Neural cell (in vitro differentiated cells): ENCODE data around the gene PPP4R3B. TPM values are rescaled to one million over a fixed set of nuclear protein-coding genes. Genes with fewer than 3 reads are reported as not detected.
A peak's percentile ranks its signal among the peaks of the same experiment; 100 is the strongest.

Experiments
- H2AFZ ChIP-seq: fragments of 200-600, 300-800 bp; sonication (generic), shearing (Covaris generic); 2 replicates; pipeline ENCODE4 v1.6.0; 2014; ENCODE audit warnings: low read depth, mild to moderate bottlenecking, antibody characterized with exemption, low read length, moderate library complexity
- H3F3A ChIP-seq: fragments of 200-600 bp; shearing (Covaris generic); 2 replicates; pipeline ENCODE4 v1.6.1; 2016; ENCODE audit warnings: mild to moderate bottlenecking, moderate library complexity, mixed read lengths, antibody characterized with exemption, low read length; ENCODE audit not compliant: insufficient read depth, poor library complexity, severe bottlenecking
- H3K27ac ChIP-seq: fragments of 200-600, 300-800 bp; sonication (generic), shearing (Covaris generic); 2 replicates; pipeline ENCODE4 v1.5.1; 2014; ENCODE audit warnings: mild to moderate bottlenecking, low read length, moderate library complexity
- H3K27me3 ChIP-seq: fragments of 300-800, 200-600 bp; sonication (generic), shearing (Covaris generic); 2 replicates; pipeline ENCODE4 v1.6.0; 2014; ENCODE audit warnings: mild to moderate bottlenecking, low read depth, low read length, moderate library complexity; ENCODE audit not compliant: insufficient read depth
- H3K36me3 ChIP-seq: fragments of 300-800, 200-600 bp; sonication (generic), shearing (Covaris generic); 2 replicates; pipeline ENCODE4 v1.5.1; 2014; ENCODE audit warnings: mild to moderate bottlenecking, antibody characterized with exemption, low read length, moderate library complexity; ENCODE audit not compliant: insufficient read depth
- H3K4me2 ChIP-seq: fragments of 300-800, 200-600 bp; sonication (generic), shearing (Covaris generic); 2 replicates; pipeline ENCODE4 v1.6.0; 2014; ENCODE audit warnings: mild to moderate bottlenecking, low read length
- H3K4me3 ChIP-seq: fragments of 300-800, 200-600 bp; sonication (generic), shearing (Covaris generic); 2 replicates; pipeline ENCODE4 v1.5.1; 2014; ENCODE audit warnings: mild to moderate bottlenecking, low read length, moderate library complexity
- H3K79me2 ChIP-seq: fragments of 200-600 bp; shearing (Covaris generic); replicated peaks from 2 replicates; pipeline ENCODE4 v1.6.0; 2014; ENCODE audit warnings: mild to moderate bottlenecking, low read length, moderate library complexity; ENCODE audit not compliant: insufficient read depth
- H3K9ac ChIP-seq: fragments of 300-800, 200-600 bp; sonication (generic), shearing (Covaris generic); 2 replicates; pipeline ENCODE4 v1.6.1; 2016; ENCODE audit warnings: mild to moderate bottlenecking, low read length, mixed read lengths
- H3K9me2 ChIP-seq: fragments of 200-600 bp; shearing (Covaris generic); 2 replicates; pipeline ENCODE4 v1.6.1; 2016; ENCODE audit warnings: mild to moderate bottlenecking, low read length, mixed read lengths; ENCODE audit not compliant: insufficient read depth
- H3K9me3 ChIP-seq: fragments of 200-600, 300-800 bp; sonication (generic), shearing (Covaris generic); 2 replicates; pipeline ENCODE4 v1.6.1; 2016; ENCODE audit warnings: mild to moderate bottlenecking, mixed run types, low read length, moderate library complexity, mixed read lengths
- H4K20me1 ChIP-seq: fragments of 200-600 bp; shearing (Covaris generic); 2 replicates; pipeline ENCODE4 v1.6.1; 2016; ENCODE audit warnings: mild to moderate bottlenecking, mixed run types; ENCODE audit not compliant: insufficient read depth
- CTCF ChIP-seq: fragments of 450-650 bp; IDR thresholded peaks from 2 replicates; pipeline ENCODE4 v1.5.1; 2014; ENCODE audit warnings: antibody characterized with exemption, mild to moderate bottlenecking, moderate library complexity; ENCODE audit not compliant: poor library complexity, severe bottlenecking
- EP300 ChIP-seq: fragments of 450-650 bp; conservative IDR thresholded peaks from 2 replicates; pipeline ENCODE4 v1.6.1; 2014; ENCODE audit warnings: antibody characterized with exemption, mild to moderate bottlenecking, moderate library complexity; ENCODE audit not compliant: poor library complexity, severe bottlenecking
- EZH2 ChIP-seq: fragments of 200-600, 300-800 bp; shearing (Covaris generic), sonication (generic); IDR thresholded peaks from 2 replicates; pipeline ENCODE4 v1.6.1; 2014; ENCODE audit warnings: antibody characterized with exemption, low read length, borderline replicate concordance, mild to moderate bottlenecking; ENCODE audit not compliant: insufficient read depth, poor library complexity, severe bottlenecking
- MXI1 ChIP-seq: fragments of 450-650 bp; conservative IDR thresholded peaks from 2 replicates; pipeline ENCODE4 v1.6.1; 2014; ENCODE audit warnings: antibody characterized with exemption, mild to moderate bottlenecking; ENCODE audit not compliant: poor library complexity, severe bottlenecking
- POLR2AphosphoS5 ChIP-seq: IDR thresholded peaks from 2 replicates; pipeline ENCODE4 v1.6.1; 2012
- RAD21 ChIP-seq: fragments of 450-650 bp; conservative IDR thresholded peaks from 2 replicates; pipeline ENCODE4 v1.6.1; 2014; ENCODE audit warnings: antibody characterized with exemption, mild to moderate bottlenecking, moderate library complexity
- REST ChIP-seq: IDR thresholded peaks from 2 replicates; pipeline ENCODE4 v1.6.1; 2012; ENCODE audit warnings: borderline replicate concordance
- SMC3 ChIP-seq: fragments of 450-650 bp; conservative IDR thresholded peaks from 2 replicates; pipeline ENCODE4 v1.6.1; 2014; ENCODE audit warnings: antibody characterized with exemption, mild to moderate bottlenecking, moderate library complexity; ENCODE audit not compliant: poor library complexity
- TAF1 ChIP-seq: IDR thresholded peaks from 2 replicates; pipeline ENCODE4 v1.6.1; 2012; ENCODE audit warnings: low read depth
- polyA minus RNA-seq: library from RNA; depleted of rRNA, polyadenylated mRNA; stranded (reverse); fragments of >200 nt; gene quantifications from 2 replicates; pipeline ENCODE4 v1.2.3, GENCODE V29; 2014
- polyA plus RNA-seq: library from polyadenylated mRNA; depleted of rRNA; stranded (reverse); fragments of >200 nt; gene quantifications from 2 replicates; pipeline ENCODE4 v1.2.3, GENCODE V29; 2014

The PPP4R3B gene
- polyA plus RNA-seq (55.8 and 58.4 TPM in 2 replicates), polyA minus RNA-seq (145 and 149 TPM in 2 replicates)

GRCh38 chr2:55617175-55618024 lies at the start of gene PPP4R3B:
Gene PPP4R3B (minus strand): TSS chr2:55617622. CDS start chr2:55617285, 337 bp downstream.
- Histone ChIP-seq H2AFZ (peak within 1 kb of the TSS; percentile 84), H3F3A (no peaks in the 10 kb centered on the region), H3K27me3 (no peaks in the 10 kb centered on the region), H3K36me3 (no peaks in the 10 kb centered on the region), H3K27ac (peak within 1 kb of the TSS; percentile 96), H3K4me2 (peak within 1 kb of the TSS; percentile 96), H3K9me2 (no peaks in the 10 kb centered on the region), H3K9me3 (no peaks in the 10 kb centered on the region), H3K4me3 (peak within 1 kb of the TSS; percentile 82), H3K9ac (peak within 1 kb of the TSS; percentile 97), H4K20me1 (no peaks in the 10 kb centered on the region), H3K79me2 (peaks cover 63% of the 10 kb centered on the region)
- TF ChIP-seq EZH2: no peak
- no peak for TF ChIP-seq SMC3
- peak; percentile 73 for TF ChIP-seq EP300
- TF ChIP-seq CTCF: peak; percentile 72
- peak; percentile 86 for TF ChIP-seq REST
- TF ChIP-seq RAD21: no peak
- peak; percentile 93 for TF ChIP-seq POLR2AphosphoS5
- TF ChIP-seq MXI1: peak; percentile 86
- peak; percentile 90 for TF ChIP-seq TAF1

GRCh38 chr2:55653255-55653654 lies 35.8 kb upstream of the PPP4R3B start:
- Histone ChIP-seq H3F3A (no peaks in the 10 kb centered on the region), H3K27me3 (no peaks in the 10 kb centered on the region), H3K4me2 (no peak overlapping the region), H3K27ac (no peak overlapping the region), H3K79me2 (no peaks in the 10 kb centered on the region), H3K36me3 (peaks cover 4% of the 10 kb centered on the region), H3K9me3 (no peaks in the 10 kb centered on the region), H2AFZ (no peak overlapping the region), H4K20me1 (no peaks in the 10 kb centered on the region), H3K4me3 (no peak overlapping the region), H3K9ac (no peak overlapping the region), H3K9me2 (no peaks in the 10 kb centered on the region)
- TF ChIP-seq RAD21: no peak
- TF ChIP-seq CTCF: no peak
- TF ChIP-seq EZH2: no peak
- no peak for TF ChIP-seq SMC3
- no peak for TF ChIP-seq TAF1
- TF ChIP-seq REST: no peak
- TF ChIP-seq EP300: no peak
- TF ChIP-seq POLR2AphosphoS5: no peak
- no peak for TF ChIP-seq MXI1
